NCI-H446 treated with DMSO at 0.1 percent for 48 hours (cell line): Measurements from ENCODE around the gene CMTM4.

Experiments
- DNase-seq: peaks from one replicate; lab custom pipeline; 2025; lab: John Stamatoyannopoulos, UW

Gene CMTM4

GRCh38 chr16:66696669-66697630 is at the start of gene CMTM4:
CMTM4 (minus strand) TSS chr16:66696743; CDS start chr16:66696525, 218 bp downstream.
- DNase-seq, result peak; percentile 35

GRCh38 chr16:66746048-66746447 is 49.5 kb upstream of the CMTM4 start:
- DNase-seq, result no peak

- no peak for DNase-seq
Observed at GRCh38 chr16:66741950-66742808, 45.6 kb upstream of the CMTM4 start.

GRCh38 chr16:66741169-66741900 is 44.8 kb upstream of the CMTM4 start:
- peak; percentile 68 for DNase-seq

GRCh38 chr16:66740533-66740932 is 44.0 kb upstream of the CMTM4 start:
- no peak for DNase-seq

GRCh38 chr16:66740010-66740409 is 43.5 kb upstream of the CMTM4 start:
- no peak for DNase-seq

GRCh38 chr16:66735891-66736290 is 39.3 kb upstream of the CMTM4 start:
- no peak for DNase-seq

GRCh38 chr16:66731101-66731500 is 34.6 kb upstream of the CMTM4 start:
- no peak for DNase-seq

- DNase-seq, result no peak
Observed at GRCh38 chr16:66728804-66729203, 32.3 kb upstream of the CMTM4 start.

GRCh38 chr16:66728117-66728787 is 31.7 kb upstream of the CMTM4 start:
- peak; percentile 43 for DNase-seq

GRCh38 chr16:66720766-66721165 is 24.2 kb upstream of the CMTM4 start:
- DNase-seq, result no peak

GRCh38 chr16:66719246-66719645 is 22.7 kb upstream of the CMTM4 start:
- DNase-seq, result no peak

GRCh38 chr16:66717776-66718175 is 21.2 kb upstream of the CMTM4 start:
- DNase-seq, result no peak

- no peak for DNase-seq
Observed at GRCh38 chr16:66717112-66717675, 20.7 kb upstream of the CMTM4 start.

- peak; percentile 42 for DNase-seq
Observed at GRCh38 chr16:66714654-66715307, 18.2 kb upstream of the CMTM4 start.

- no peak for DNase-seq
Observed at GRCh38 chr16:66714062-66714461, 17.5 kb upstream of the CMTM4 start.

- no peak for DNase-seq
Observed at GRCh38 chr16:66713076-66713475, 16.5 kb upstream of the CMTM4 start.

- DNase-seq, result no peak
Observed at GRCh38 chr16:66712512-66712911, 16.0 kb upstream of the CMTM4 start.

- DNase-seq, result no peak
Observed at GRCh38 chr16:66711581-66711980, 15.0 kb upstream of the CMTM4 start.

GRCh38 chr16:66706506-66706880 is 9.9 kb upstream of the CMTM4 start:
- DNase-seq, result no peak
